Inferior parietal cortex (tissue), 1 donor: Measurements from ENCODE around the gene RBM8A.

Source experiments
- DNase-seq: peaks from one replicate; pipeline ENCODE4 v3.0.0-alpha.2; 2016; ENCODE audit errors: extremely low spot score

The RBM8A gene

GRCh38 chr1:145884675-145885074, 42.6 kb downstream of the RBM8A start:
- DNase-seq = no peak

- no peak for DNase-seq
These were observed 47.5 kb downstream of the RBM8A start for GRCh38 chr1:145879775-145880174.

- no peak for DNase-seq
These were observed 48.6 kb downstream of the RBM8A start for GRCh38 chr1:145878724-145879123.

GRCh38 chr1:145877923-145878486, 49.3 kb downstream of the RBM8A start:
- DNase-seq = no peak

GRCh38 chr1:145874646-145875045, 52.6 kb downstream of the RBM8A start:
- DNase-seq = no peak

- DNase-seq = peak; percentile 40
These were observed 55.0 kb downstream of the RBM8A start for GRCh38 chr1:145871994-145872924.
